ENCODE data around the gene CDC42EP2. TPM values are rescaled to one million over a fixed set of nuclear protein-coding genes. Genes with fewer than 3 reads are reported as not detected.

Gene CDC42EP2
- total RNA-seq, 2 experiments from 2014 or later, result 0.91 to 0.93 TPM

DNA sequence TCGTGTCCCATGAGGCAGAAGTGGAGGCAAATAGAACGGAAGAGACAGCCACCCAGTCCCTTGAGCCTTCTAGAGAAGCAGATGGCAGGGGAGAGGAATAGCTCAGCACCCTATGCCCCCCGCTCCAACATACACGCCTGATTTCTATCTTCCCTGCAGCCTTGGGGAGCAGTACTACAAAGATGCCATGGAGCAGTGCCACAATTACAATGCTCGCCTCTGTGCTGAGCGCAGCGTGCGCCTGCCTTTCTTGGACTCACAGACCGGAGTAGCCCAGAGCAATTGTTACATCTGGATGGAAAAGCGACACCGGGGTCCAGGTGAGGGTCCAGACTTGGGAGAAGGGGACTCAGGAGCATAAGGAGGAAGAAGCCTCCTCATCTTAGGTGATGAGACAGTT lies 25.6 kb downstream of the CDC42EP2 start:
- peaks cover 50% of the 10 kb centered on the region for H3K36me3 Mint-ChIP-seq (ENCODE audit: low read depth)
- no peaks in the 10 kb centered on the region for H3K27me3 Mint-ChIP-seq
- POLR2A ChIA-PET, result no interaction called here
- H3K4me1 Mint-ChIP-seq, result peaks cover 25% of the 10 kb centered on the region
- DNase-seq, result no peak
- no peak overlapping the region for H3K4me3 Mint-ChIP-seq
- intact Hi-C loops (cut with DNase I, micrococcal nuclease), result no loop called here
- H3K9me3 Mint-ChIP-seq (ENCODE audit: low read depth), result no peaks in the 10 kb centered on the region
- CTCF ChIA-PET, result interaction anchor here (1.6 to 5.3 kb wide), 2 partner anchors 11 to 24 kb away, joined by 7 to 30 read pairs; no protein-coding TSS in a partner anchor
- H3K27ac Mint-ChIP-seq, result no peak overlapping the region
- no peak for ATAC-seq

DNA sequence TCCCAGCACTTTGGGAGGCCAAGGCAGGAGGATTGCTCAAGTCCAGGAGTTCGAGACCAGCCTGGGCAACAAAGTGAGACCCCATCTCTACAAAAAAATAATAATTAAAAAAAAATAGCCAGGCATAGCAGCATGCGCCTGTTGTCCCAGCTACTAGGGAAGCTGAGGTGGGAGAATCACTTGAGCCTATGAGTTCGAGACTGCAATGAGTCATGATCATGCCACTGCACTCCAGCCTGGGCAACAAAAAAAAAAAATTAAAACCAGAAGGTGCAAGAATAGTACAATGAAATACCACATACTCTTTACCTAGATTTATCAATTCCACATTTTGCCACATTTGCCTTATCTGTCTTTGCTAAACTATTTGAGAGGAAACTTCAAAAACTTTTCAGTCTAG lies 27.2 kb downstream of the CDC42EP2 start:
- H3K27ac Mint-ChIP-seq, result no peak overlapping the region
- H3K4me3 Mint-ChIP-seq, result no peak overlapping the region
- H3K4me1 Mint-ChIP-seq, result peaks cover 20% of the 10 kb centered on the region
- H3K9me3 Mint-ChIP-seq (ENCODE audit: low read depth), result no peaks in the 10 kb centered on the region
- intact Hi-C loops (cut with DNase I, micrococcal nuclease), result no loop called here
- DNase-seq, result no peak
- POLR2A ChIA-PET, result no interaction called here
- CTCF ChIA-PET, result interaction anchor here (1.0 to 5.3 kb wide), 3 partner anchors 9 to 75 kb away, joined by 3 to 30 read pairs (median 6); no protein-coding TSS in a partner anchor
- H3K36me3 Mint-ChIP-seq (ENCODE audit: low read depth), result peaks cover 54% of the 10 kb centered on the region
- H3K27me3 Mint-ChIP-seq, result no peaks in the 10 kb centered on the region
- no peak for ATAC-seq

DNA sequence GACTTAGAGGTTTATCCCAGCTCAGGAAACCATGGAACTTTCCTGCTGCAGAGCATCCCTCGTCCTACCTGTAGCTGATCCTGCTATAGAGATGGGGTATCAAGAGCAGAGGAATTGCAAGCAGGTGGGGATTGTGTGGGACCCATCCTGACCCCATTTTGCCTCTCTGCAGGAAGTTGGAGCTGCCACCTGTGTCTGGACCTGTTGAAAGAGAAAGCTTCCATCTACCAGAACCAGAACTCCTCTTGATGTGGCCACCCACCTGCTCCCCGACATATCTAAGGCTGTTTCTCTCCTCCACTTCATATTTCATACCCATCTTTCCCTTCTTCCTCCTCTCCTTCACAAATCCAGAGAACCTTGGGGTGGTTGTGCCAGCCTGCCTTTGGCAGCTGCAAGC lies 36.8 kb downstream of the CDC42EP2 start:
- no peak for ATAC-seq
- Mint-ChIP-seq H3K27me3 (no peaks in the 10 kb centered on the region), H3K27ac (peak overlapping the region; percentile 78), H3K4me3 (no peak overlapping the region), H3K4me1 (peaks cover 13% of the 10 kb centered on the region), H3K36me3 (ENCODE audit: low read depth) (peaks cover 30% of the 10 kb centered on the region), H3K9me3 (ENCODE audit: low read depth) (no peaks in the 10 kb centered on the region)
- ChIA-PET POLR2A (interaction anchor here (0.8 kb wide), 1 partner anchor 154 kb away, joined by 4 read pairs; no protein-coding TSS in a partner anchor), CTCF (interaction anchor here (0.7 to 5.4 kb wide), 7 partner anchors 8 to 123 kb away, joined by 3 to 48 read pairs (median 3); partner anchors contain the start of gene DPF2)
- intact Hi-C loops (cut with DNase I, micrococcal nuclease), result loop anchor here in 1 of 2 experiments (2.0 kb wide), 1 partner anchor 17 kb away; no protein-coding TSS in a partner anchor
- no peak for DNase-seq

DNA sequence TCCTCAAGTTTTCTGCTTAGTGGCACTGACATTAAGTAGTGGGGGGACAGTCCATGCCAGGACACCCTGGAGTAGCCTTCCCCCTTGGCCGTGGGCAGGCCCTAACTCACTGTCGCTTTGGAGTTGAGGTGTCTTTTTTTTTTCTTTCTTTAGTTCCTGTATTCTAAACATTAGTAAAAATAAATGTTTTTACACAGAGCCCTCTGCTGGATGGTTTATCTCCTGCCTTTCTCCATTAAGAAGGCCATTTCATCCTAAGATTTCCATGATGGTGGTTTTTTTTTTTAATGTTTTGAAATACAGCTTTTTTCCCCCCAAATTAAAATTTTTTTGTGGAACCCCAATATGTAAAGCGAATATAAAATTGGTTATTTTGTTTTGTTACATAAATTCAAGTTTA lies 38.1 kb downstream of the CDC42EP2 start:
- ChIA-PET POLR2A (interaction anchor here (0.7 kb wide), 1 partner anchor 34 kb away, joined by 3 read pairs; the partner anchor contains the start of gene FRMD8), CTCF (interaction anchor here (0.6 to 5.4 kb wide), 6 partner anchors 9 to 554 kb away, joined by 3 to 48 read pairs (median 3); partner anchors contain the start of gene DPF2)
- Mint-ChIP-seq H3K36me3 (ENCODE audit: low read depth) (peaks cover 27% of the 10 kb centered on the region), H3K27ac (no peak overlapping the region), H3K9me3 (ENCODE audit: low read depth) (no peaks in the 10 kb centered on the region), H3K4me3 (no peak overlapping the region), H3K4me1 (peaks cover 13% of the 10 kb centered on the region), H3K27me3 (no peaks in the 10 kb centered on the region)
- ATAC-seq (no peak), DNase-seq (no peak)
- intact Hi-C loops (cut with DNase I, micrococcal nuclease), result no loop called here

DNA sequence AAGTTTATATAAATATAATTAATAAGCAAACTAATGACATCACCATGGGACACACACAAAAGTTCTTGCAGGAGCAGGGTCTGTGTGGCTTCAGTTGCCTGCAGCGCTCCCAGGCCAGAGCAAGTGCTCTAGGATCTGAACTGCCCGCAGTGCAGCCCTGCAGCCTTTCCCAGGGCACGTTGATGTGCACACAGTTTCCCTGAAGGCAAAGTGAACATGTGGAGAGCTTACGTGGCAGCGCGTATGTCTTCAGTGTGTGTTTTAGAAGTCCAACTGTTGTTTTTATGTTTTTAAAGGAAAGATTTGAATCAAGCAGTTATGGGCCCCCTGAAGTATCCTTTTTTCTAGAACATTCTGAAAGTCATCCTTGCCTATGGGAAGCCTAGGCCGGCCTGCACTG lies 38.7 kb downstream of the CDC42EP2 start:
- Mint-ChIP-seq H3K4me1 (peaks cover 13% of the 10 kb centered on the region), H3K9me3 (ENCODE audit: low read depth) (no peaks in the 10 kb centered on the region), H3K27me3 (no peaks in the 10 kb centered on the region), H3K4me3 (peak overlapping the region; percentile 35), H3K36me3 (ENCODE audit: low read depth) (peaks cover 22% of the 10 kb centered on the region), H3K27ac (no peak overlapping the region)
- no peak for DNase-seq
- intact Hi-C loops (cut with DNase I, micrococcal nuclease), result no loop called here
- ChIA-PET CTCF (interaction anchor here (0.6 to 5.4 kb wide), 3 partner anchors 22 to 553 kb away, joined by 3 to 48 read pairs (median 3); partner anchors contain the start of gene DPF2), POLR2A (interaction anchor here (0.6 kb wide), 1 partner anchor 9 kb away, joined by 3 read pairs; no protein-coding TSS in a partner anchor)
- no peak for ATAC-seq

DNA sequence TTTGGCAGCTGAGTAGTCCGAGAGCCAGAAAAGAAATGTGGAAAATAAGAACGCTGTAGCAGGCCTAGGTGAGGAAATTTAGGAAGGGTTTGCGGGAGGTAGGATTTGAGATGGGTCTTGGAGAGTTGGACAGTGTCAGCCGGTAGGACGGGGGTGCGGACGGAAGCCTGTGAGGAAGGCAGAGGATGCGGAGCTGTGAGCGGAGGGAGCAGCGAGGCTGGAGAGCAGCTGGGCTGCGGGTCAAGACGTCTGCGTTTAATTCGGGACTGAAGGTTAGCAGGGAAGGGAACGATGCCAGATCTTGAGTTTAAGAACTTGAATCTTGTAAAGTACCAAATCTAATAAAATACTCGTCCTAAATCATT lies 39.2 kb downstream of the CDC42EP2 start:
- intact Hi-C loops (cut with DNase I, micrococcal nuclease), result loop anchor here in 1 of 2 experiments (1.0 kb wide), 8 partner anchors 20 to 314 kb away; partner anchors contain the start of genes FRMD8, POLA2, SCYL1 and SLC25A45
- CTCF ChIA-PET, result interaction anchor here (0.6 kb wide), 1 partner anchor 24 kb away, joined by 4 read pairs; no protein-coding TSS in a partner anchor
- no peak for DNase-seq
- Mint-ChIP-seq H3K27me3 (no peaks in the 10 kb centered on the region), H3K36me3 (ENCODE audit: low read depth) (peaks cover 17% of the 10 kb centered on the region), H3K9me3 (ENCODE audit: low read depth) (no peaks in the 10 kb centered on the region), H3K4me1 (peaks cover 13% of the 10 kb centered on the region), H3K27ac (peak overlapping the region; percentile 32), H3K4me3 (peak overlapping the region; percentile 35)
- ATAC-seq, result no peak
- POLR2A ChIA-PET, result interaction anchor here (0.5 to 0.6 kb wide), 3 partner anchors 9 to 145 kb away, joined by 3 read pairs; partner anchors contain the start of gene MALAT1

DNA sequence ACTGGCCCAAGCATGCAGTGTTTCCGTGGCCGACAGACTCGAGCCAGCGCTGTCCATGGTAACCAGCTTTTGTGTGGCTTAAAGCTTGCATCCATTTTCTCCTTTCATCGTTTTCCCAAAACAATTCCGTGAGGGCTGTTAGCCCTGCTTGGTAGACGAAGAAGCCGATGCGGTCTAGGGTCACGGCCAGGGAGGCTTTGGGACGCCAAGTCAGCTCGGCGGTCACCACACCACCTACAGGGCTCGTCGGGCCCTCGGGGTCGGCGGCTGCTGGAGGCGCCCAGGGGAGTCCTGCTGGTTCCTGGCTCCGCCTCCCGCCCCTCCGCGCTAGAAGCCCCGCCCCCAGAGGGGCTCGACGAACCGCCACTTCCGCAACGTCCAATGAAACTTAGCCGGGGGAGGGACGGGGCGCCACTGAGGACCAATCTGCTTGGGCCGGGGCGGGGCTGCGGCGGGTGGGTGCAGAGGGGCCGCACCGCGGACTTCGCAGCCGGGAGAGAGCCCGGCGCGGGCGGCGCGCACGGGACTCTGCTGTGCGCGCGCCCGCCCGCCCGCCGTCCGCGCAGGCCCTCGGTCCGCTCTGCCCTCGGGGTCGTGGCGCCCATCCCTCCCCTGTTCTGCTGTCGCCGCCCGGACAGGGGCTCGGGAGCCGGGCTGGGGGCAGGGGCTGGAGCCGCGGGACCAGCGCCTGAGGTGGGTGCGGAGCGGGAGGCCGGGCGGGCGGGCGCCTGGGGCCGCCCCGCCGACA lies 39.8 kb downstream of the CDC42EP2 start, which contains the start of gene TIGD3:
TSS of gene TIGD3 (plus strand) at position 487 of the 748 bp plus-strand sequence. CDS start 1,058 bp downstream, outside the sequence.
- Mint-ChIP-seq H3K9me3 (ENCODE audit: low read depth) (no peaks in the 10 kb centered on the region), H3K27ac (peak within 1 kb of the TSS; percentile 42), H3K4me1 (peaks cover 13% of the 10 kb centered on the region), H3K36me3 (ENCODE audit: low read depth) (peaks cover 13% of the 10 kb centered on the region), H3K27me3 (no peaks in the 10 kb centered on the region), H3K4me3 (peak within 1 kb of the TSS; percentile 73)
- CTCF ChIA-PET, result interaction anchor here (0.6 kb wide), 1 partner anchor 25 kb away, joined by 4 read pairs; no protein-coding TSS in a partner anchor
- intact Hi-C loops (cut with DNase I, micrococcal nuclease), result loop anchor here in 1 of 2 experiments (1.0 kb wide), 8 partner anchors 20 to 314 kb away; partner anchors contain the start of genes FRMD8, POLA2, SCYL1 and SLC25A45
- POLR2A ChIA-PET, result interaction anchor here (0.5 to 0.6 kb wide), 2 partner anchors 62 to 145 kb away, joined by 3 read pairs; partner anchors contain the start of gene MALAT1
- DNase-seq (peak; percentile 98), ATAC-seq (peak; percentile 99)

DNA sequence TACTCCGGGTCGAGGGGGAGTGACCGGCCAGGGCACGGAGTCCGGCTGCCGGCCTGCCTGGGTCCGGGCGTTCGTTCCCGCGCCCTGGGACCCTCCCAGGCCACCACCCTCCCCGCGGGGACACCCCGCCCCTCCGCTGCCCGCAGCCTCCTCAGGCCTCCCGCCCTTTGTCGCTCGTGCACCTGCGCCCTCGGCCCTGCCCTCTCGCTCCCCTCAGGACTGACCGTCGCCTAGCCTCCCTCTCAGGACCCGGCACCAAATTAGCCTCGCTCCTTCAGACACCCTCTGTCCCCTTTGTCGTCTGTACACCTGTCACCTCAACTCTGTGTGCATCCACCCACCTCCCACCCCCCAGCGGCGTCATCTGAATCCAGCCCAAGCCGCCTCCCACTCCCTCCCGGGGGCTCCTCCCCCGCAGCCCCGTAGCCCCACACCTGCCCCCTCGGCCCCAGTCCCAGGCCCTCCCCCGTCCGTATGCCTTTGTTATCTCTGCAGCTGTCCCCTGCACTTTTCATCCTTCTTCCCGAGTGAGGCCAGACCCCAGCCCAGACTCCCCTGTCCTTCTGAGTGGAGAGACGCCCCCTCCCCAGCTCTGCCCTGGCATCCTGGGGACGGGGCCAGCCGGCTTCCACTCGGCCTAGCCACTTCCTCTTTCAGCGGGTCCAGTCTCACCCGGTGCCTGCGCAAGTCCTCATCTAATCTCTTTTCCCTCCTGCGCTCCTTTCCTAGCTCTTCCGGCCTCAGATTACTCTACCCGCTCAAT lies 40.5 kb downstream of the CDC42EP2 start:
- DNase-seq (peak; percentile 71), ATAC-seq (peak; percentile 18)
- Mint-ChIP-seq H3K4me1 (peaks cover 13% of the 10 kb centered on the region), H3K9me3 (ENCODE audit: low read depth) (no peaks in the 10 kb centered on the region), H3K27ac (peak overlapping the region; percentile 42), H3K36me3 (ENCODE audit: low read depth) (peaks cover 13% of the 10 kb centered on the region), H3K4me3 (peak overlapping the region; percentile 73), H3K27me3 (no peaks in the 10 kb centered on the region)
- ChIA-PET CTCF (interaction anchor here (1.1 to 1.2 kb wide), 3 partner anchors 25 to 145 kb away, joined by 4 to 6 read pairs (median 4); no protein-coding TSS in a partner anchor), POLR2A (interaction anchor here (1.2 kb wide), 1 partner anchor 21 kb away, joined by 3 read pairs; no protein-coding TSS in a partner anchor)
- intact Hi-C loops (cut with DNase I, micrococcal nuclease), result no loop called here

DNA sequence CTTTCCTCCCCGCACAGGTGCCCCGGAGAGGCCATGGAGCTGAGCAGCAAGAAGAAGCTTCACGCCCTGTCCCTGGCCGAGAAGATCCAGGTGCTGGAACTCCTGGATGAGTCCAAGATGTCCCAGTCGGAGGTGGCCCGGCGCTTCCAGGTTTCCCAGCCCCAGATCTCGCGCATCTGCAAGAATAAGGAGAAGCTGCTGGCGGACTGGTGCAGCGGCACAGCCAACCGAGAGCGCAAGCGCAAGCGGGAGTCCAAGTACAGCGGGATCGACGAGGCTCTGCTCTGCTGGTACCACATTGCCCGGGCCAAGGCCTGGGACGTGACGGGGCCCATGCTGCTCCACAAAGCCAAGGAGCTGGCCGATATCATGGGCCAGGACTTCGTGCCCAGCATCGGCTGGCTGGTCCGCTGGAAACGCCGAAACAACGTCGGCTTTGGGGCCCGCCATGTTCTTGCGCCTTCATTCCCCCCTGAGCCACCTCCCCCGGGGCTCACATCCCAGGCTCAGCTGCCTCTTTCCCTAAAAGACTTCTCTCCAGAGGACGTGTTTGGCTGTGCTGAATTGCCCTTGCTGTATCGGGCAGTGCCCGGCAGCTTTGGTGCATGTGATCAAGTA lies 41.2 kb downstream of the CDC42EP2 start:
- H3K27me3 Mint-ChIP-seq, result no peaks in the 10 kb centered on the region

DNA sequence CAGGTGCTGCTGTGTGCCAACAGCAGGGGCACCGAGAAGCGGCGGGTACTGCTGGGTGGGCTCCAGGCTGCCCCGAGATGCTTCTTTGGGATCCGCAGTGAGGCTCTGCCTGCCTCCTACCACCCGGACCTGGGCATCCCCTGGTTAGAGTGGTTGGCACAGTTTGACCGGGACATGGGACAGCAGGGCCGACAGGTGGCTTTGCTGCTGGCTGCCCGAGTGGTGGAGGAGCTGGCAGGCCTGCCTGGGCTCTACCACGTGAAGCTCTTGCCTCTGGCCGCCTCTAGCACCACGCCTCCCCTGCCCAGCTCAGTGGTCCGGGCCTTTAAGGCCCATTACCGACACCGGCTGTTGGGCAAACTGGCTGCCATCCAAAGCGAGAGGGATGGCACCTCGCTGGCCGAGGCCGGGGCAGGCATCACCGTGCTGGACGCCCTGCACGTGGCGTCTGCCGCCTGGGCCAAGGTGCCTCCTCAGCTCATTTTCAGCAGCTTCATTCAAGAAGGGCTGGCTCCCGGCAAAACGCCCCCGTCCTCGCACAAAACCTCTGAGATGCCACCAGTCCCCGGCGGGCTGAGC lies 41.8 kb downstream of the CDC42EP2 start:
- ChIA-PET POLR2A (interaction anchor here (0.6 to 1.2 kb wide), 5 partner anchors 22 to 431 kb away, joined by 3 read pairs; no protein-coding TSS in a partner anchor), CTCF (interaction anchor here (0.8 to 1.2 kb wide), 8 partner anchors 11 to 144 kb away, joined by 3 to 6 read pairs (median 4); no protein-coding TSS in a partner anchor)
- no peak overlapping the region for H3K27ac Mint-ChIP-seq
- peaks cover 10% of the 10 kb centered on the region for H3K36me3 Mint-ChIP-seq (ENCODE audit: low read depth)
- H3K4me1 Mint-ChIP-seq, result peaks cover 13% of the 10 kb centered on the region
- intact Hi-C loops (cut with DNase I, micrococcal nuclease), result no loop called here
- no peaks in the 10 kb centered on the region for H3K9me3 Mint-ChIP-seq (ENCODE audit: low read depth)
- H3K4me3 Mint-ChIP-seq, result peak overlapping the region; percentile 59
- no peaks in the 10 kb centered on the region for H3K27me3 Mint-ChIP-seq
- DNase-seq, result no peak
- no peak for ATAC-seq

More for the DNA sequence above, 41.2 kb downstream of the CDC42EP2 start:
- ATAC-seq (no peak), DNase-seq (no peak)
- ChIA-PET CTCF (interaction anchor here (1.0 to 1.2 kb wide), 5 partner anchors 12 to 144 kb away, joined by 3 to 6 read pairs (median 4); no protein-coding TSS in a partner anchor), POLR2A (interaction anchor here (0.6 to 1.2 kb wide), 4 partner anchors 21 to 431 kb away, joined by 3 read pairs; no protein-coding TSS in a partner anchor)
- Mint-ChIP-seq H3K36me3 (ENCODE audit: low read depth) (peaks cover 11% of the 10 kb centered on the region), H3K9me3 (ENCODE audit: low read depth) (no peaks in the 10 kb centered on the region), H3K27ac (no peak overlapping the region), H3K4me1 (peaks cover 13% of the 10 kb centered on the region), H3K4me3 (peak overlapping the region; percentile 73)
- intact Hi-C loops (cut with DNase I, micrococcal nuclease), result no loop called here
